DOHH2 (cell line): ENCODE data around the gene INSIG2.

Experiments
- EZH2phosphoT487 ChIP-seq: fragments of 200-600 bp; sonication (generic); IDR thresholded peaks from 2 replicates; pipeline ENCODE4 v1.6.1; 2017; ENCODE audit warnings: borderline replicate concordance, mild to moderate bottlenecking, antibody characterized with exemption, low read length, moderate library complexity, mixed read lengths
- TF ChIP-seq, protein P1 (sequence below): fragments of 200-600 bp; sonication (generic); IDR thresholded peaks from one replicate; pipeline ENCODE4 v1.5.1; 2014; ENCODE audit warnings: antibody characterized with exemption, mild to moderate bottlenecking, low read depth, low read length; ENCODE audit not compliant: poor library complexity, severe bottlenecking

DNA sequence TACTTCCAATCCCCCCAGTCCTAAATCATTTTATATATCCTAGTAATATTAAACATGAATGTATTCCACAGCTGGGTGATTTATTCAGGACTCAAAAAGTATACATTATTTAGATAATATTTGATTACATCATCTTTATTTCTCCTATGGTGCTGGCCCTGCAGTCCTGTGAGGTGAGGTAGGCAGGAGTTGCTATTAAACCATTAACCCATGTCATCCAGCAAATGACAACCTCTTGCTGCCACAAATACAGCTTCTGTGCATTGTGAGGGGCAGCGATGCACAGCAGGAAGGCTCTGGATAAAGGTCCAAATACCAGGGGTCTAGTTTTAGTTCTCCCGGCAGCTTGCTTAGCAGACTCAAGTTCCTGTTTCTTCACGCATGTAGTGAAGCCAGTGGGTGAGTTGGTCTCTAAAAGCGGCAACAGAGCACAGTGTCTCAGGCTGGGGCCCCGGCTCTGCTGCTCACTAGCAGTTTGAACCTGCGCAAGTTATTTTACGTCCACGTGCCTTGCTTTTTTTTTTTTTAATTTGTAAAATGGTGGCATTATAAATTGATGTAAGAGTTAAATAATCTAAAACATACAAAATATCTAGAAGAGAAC, 36.1 kb downstream of the INSIG2 start:
- TF ChIP-seq, protein P1, sequence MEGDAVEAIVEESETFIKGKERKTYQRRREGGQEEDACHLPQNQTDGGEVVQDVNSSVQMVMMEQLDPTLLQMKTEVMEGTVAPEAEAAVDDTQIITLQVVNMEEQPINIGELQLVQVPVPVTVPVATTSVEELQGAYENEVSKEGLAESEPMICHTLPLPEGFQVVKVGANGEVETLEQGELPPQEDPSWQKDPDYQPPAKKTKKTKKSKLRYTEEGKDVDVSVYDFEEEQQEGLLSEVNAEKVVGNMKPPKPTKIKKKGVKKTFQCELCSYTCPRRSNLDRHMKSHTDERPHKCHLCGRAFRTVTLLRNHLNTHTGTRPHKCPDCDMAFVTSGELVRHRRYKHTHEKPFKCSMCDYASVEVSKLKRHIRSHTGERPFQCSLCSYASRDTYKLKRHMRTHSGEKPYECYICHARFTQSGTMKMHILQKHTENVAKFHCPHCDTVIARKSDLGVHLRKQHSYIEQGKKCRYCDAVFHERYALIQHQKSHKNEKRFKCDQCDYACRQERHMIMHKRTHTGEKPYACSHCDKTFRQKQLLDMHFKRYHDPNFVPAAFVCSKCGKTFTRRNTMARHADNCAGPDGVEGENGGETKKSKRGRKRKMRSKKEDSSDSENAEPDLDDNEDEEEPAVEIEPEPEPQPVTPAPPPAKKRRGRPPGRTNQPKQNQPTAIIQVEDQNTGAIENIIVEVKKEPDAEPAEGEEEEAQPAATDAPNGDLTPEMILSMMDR, result no peak
- no peak for TF ChIP-seq EZH2phosphoT487
